GM12892 (cell line): ENCODE results near the gene USP40.

Experiments used
- POLR2A ChIP-seq: IDR thresholded peaks from 2 replicates; pipeline ENCODE4 v1.6.1; 2011; ENCODE audit warnings: low read depth, low read length, control low read depth
- POLR2AphosphoS5 ChIP-seq: IDR thresholded peaks from 2 replicates; pipeline ENCODE4 v1.6.1; 2011; ENCODE audit warnings: low read depth, low read length, control low read depth

DNA sequence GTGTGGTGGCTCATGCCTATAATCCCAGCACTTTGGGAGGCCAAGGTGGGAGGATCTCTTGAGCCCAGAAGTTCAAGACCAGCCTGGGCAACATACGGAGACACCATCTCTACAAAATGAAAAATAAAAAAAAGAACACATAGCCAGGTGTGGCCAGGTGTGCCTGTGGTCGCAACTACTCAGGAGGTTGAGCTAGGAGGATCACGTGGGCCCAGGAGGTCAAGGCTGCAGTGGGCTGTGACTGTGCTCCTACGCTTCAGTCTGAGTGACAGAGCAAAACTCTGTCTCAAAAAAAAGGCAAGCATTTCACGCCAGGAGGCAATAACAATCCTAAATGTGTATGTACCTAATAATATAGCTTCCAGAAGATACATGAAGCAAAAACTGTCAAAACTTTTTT is 27.8 kb downstream of the USP40 start:
- TF ChIP-seq POLR2A, result no peak
- no peak for TF ChIP-seq POLR2AphosphoS5
